ENCODE measurements around the gene SPINK13.
"Not testable (repeated sequence)": the region's sequence is repeated elsewhere in the genome, so short reads cannot be mapped to it uniquely, and the experiment has no call there.

Gene SPINK13, protein sequence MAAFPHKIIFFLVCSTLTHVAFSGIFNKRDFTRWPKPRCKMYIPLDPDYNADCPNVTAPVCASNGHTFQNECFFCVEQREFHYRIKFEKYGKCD

DNA sequence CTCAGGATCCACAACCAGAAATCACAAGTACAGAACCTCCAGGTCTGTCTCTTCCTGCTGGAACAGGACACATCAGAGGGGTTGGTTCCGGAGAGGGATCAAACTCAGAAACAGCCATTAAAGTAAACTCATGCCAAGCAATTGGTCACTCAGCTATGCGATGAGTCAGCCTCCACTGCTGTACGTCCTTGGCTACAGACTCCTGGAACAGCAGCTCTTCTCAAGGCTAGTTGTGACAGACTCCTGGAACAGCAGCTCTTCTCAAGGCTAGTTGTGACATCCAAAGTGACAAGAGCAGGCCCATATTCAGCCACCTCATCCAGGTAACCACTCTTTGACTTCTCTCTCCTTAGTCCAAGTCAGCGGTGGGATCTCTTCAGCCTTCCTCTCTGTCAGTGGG, at the start of gene SPINK13:
Gene SPINK13, plus strand, starts transcription at position 229 of the 400 bp plus-strand sequence. CDS start 1,279 bp downstream, outside the sequence.
- no peak for DNase-seq

DNA sequence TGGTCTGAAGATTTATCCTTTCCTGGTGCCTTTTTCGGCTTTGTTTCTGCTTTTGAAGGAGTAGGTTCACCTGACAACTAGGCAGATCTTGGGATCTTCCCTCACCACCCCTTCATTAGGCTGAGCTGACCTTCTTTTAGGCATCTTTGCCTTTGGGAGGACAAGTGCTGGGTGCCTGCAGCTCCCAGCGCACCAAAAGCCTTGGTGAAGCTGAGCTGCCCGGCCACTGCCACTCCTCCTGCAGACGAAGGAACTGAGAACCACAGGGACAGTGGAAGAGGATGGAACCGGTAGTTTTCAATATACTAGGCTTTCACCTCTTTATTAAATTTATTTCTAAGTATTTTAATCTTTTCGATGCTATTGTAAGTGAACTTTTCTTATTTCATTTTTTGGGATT, 47.1 kb upstream of the SPINK13 start:
- DNase-seq = no peak

DNA sequence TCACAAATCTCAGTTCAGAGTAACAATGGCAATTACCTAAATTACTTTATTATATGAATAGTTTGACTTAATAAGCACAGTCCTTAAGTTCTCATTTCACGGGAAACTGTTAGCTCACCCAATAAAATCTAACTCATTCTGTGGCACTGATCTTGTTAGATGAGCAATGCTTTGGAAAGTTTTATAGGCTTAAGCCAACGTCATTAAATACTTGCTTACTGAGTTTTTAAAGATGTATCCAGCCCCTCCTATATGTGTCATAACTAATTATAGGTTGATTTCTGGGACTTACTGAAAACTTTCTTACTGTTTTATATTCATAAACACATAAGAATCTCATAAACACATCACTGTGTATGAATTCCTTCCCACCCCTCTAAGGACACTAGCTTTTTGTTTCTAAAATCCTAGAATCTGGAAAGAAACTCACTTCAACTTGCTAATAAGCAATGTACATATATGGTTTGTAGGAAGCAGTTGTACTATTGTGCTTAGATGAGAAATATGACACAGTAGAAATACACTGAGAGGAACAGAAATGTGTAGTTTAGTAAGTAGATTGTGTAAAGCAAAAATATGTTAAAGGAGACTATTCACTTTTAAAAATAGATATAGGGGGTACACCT, 44.4 kb upstream of the SPINK13 start:
- no peak for DNase-seq

DNA sequence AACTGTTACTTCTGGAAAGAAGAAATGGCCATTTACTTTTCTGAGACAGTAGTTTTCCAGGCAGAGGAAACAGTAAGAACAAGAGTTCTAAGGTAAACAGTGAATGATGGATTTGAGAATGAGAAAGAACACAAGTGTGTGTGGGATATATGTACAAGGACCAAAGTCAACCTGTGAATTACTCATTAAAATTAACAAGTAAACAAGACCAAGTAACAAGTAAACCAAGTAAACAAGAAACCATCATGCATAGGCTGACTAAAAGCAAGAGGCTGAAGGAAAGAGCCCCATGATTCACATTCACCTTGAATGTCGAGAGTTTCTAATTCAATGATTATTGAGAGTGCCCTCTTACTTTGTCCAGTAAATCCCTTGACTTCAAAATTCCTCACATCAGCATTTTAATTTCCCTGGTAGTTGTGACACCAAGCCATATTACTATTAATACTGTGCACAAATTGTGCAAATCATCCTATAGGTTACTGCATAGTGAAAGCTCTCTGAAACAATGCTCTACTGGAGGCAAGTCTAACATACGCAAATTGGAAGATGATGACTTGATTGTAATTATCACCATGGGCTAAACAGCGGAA, 40.1 kb upstream of the SPINK13 start:
- no peak for DNase-seq

DNA sequence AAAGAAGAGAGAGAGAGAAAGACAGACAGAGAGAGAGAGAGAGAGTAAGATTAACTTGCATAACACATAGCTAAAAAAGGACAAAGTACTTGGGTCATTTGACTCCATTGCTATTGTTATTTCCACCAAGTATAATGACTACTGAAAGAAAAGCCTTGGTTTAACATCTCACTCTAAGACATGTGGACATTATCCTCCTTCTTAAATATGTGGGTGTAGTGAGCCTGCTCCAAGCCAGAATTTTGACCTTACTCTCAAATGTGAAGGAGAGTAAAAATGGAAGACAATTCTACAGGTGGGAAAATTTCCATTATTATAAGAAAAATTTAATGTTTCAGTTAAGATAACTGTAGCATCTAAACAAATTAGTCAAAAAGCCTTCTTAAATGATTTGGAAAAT, 38.8 kb upstream of the SPINK13 start:
- no peak for DNase-seq

DNA sequence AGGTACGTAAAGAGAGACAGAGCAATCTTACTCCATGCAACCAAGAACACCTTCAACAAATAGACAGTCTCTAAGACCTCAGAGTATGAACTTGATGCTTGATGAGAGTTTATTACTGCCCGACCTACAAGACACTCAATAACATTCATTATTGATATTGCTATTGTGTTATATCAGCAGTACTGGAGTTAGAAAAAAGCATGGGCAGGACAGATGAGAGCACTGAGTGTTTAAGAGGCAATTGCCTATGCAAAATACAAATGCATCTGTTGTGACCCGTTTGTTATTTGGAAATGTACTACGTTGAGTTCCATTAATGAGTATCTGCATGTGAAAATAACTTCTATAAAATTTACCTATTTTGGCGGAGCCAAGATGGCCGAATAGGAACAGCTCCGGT, 38.4 kb upstream of the SPINK13 start:
- DNase-seq = no peak

DNA sequence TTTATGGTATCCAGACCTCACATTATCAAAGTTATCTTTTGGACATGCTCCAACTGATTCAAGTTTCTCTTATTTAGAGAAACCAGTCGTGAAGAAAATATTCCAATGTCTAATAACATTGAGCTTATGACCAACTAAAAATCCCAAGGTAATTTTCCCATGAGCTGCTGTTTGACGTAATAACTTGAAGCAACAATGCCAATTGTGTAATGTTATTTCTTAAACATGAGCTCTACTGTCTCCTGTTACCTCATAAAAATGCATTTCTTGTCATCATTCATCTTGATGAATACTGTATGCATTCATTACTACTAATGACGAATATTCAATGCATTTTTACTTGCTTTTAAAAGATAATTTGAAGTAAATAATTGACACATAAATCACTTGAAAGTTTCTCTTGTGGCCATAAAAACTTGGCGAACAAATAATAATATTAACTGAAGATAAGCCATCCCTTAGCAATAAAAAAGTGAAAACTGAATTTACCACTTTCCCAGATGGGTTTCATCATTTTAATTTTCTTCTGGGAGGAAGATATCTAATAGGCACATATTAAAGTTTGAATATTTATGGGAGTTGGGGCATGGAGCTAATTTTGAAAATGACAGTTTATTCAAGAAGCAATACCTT, 30.7 kb upstream of the SPINK13 start:
- no peak for DNase-seq

DNA sequence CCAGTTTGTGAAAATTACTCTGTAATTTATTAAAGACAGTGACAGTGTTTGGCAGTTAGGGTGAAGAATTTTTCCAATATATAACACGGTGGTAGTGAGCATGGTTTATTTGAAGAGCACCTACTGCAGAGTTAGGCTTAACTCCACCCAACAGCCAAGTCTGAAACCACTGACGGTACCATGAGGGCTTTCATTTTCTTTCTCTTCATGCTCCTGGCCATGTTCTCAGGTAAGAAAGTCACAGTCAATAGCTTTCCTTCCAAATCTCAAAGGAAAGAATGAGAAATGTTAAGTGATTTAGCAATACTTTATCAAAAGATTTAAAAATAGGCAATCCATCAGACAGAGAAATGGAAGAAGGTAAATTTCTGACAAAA, 30.2 kb upstream of the SPINK13 start, which contains the start of gene MARCOL:
Gene MARCOL, plus strand, starts transcription at position 108 of the 377 bp plus-strand sequence. Its CDS starts 73 bp downstream, at position 181.
- DNase-seq = no peak

DNA sequence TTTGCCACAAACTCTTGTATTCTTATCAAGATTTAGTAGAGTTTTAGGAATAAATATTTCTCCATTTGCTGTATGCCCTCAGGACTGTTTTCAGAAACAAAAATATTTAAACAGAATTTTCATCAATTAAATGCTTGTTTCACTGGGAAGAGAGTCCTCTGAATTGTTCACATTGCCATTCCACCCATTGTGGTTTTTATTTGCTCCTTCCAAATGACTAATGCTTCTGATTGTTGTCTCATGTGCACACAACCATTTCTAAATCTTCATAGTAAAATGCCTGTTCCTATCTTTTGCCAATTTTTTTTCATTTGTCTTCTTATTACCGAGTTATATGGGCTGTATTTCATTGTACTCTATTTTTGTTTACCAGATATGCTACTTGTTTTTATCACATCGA, 19.7 kb upstream of the SPINK13 start:
- no peak for DNase-seq

DNA sequence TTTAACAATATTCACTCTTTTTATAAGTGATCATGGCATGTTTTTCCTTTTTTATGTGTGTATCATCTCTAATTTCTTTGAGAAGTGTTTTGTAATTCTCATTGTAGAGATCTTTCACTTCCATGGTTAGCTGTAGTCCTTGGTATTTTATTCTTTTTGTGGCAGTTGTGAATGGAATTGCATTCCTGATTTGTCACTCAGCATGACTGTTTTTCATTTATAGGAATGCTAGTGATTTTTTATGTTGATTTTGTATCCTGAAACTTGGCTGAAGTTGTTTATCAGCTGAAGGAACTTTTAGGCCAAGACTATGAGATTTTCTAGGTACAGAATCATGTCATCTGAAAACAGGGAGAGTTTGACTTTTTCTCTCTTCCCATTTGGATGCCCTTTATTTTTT, 13.1 kb upstream of the SPINK13 start:
- no peak for DNase-seq

DNA sequence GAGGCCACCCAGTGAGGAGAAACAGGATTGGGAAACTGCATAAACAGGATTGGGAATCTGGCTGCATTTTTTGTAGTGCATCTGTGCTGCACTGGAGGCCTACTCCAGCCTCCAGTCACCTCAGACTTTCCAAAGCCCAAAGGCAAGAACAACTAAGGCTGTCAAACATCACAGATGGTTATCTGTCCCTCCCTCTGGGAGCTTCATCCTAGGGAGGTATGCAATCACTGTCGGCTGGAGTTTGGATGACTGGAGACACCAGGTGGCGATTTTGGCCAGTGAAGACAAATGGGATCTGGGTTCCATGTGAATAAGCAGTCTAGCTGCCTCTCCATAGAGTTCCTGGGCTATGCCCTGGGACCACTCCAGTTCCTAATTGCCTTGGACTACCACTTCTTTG, 9.3 kb upstream of the SPINK13 start:
- no peak for DNase-seq

DNA sequence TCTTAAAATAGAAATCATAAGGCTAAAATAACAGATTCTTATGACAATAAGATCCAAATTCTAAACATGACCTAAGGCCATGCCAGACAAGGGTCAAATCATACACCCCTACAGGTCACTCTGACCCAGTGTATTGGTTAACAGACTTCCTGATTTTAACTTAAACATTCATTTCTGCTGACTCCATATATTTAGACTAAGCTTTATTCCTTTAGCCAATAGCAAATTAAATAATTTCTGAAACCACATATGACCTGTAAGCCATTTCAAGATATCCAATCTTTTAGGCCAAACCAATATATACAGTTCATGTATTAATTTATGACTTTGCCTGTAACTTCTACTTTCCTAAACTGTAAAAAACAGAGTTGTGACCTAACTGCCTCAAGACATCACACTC, 7.4 kb upstream of the SPINK13 start:
- DNase-seq = no peak

DNA sequence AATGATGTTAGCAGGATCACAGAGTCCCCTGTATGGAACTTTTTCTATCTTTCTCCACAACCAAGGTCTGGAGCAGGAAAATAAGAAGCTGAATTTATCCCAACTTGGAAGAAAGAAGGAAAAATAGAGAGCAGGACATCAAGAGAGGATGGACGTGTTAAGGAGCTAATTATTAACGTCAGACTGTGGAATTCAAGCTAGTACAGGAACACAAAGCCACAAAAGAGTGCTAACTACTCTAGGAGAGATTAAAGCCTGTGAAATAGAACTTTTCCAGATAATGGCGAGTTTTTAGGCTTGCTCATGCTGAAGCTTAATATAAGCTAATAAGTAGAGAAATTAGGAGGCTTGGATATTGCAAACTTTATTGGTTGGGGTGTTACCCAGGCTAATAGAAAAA, 632 bp upstream of the SPINK13 start:
- DNase-seq = no peak

DNA sequence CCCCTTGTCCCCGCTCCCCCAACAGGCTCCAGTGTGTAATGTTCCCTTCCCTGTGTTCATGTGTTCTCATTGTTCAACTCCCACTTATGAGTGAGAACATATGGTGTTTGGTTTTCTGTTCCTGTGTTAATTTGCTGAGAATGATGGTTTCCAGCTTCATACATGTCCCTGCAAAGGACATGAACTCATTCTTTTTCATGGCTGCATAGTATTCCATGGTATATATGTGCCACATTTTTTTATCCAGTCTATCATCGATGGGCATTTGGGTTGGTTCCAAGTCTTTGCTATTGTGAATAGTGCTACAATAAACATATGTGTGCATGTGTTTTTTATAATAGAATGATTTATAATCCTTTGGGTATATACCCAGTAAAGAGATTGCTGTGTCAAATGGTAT, 6.5 kb downstream of the SPINK13 start:
- not testable (repeated sequence) for DNase-seq

DNA sequence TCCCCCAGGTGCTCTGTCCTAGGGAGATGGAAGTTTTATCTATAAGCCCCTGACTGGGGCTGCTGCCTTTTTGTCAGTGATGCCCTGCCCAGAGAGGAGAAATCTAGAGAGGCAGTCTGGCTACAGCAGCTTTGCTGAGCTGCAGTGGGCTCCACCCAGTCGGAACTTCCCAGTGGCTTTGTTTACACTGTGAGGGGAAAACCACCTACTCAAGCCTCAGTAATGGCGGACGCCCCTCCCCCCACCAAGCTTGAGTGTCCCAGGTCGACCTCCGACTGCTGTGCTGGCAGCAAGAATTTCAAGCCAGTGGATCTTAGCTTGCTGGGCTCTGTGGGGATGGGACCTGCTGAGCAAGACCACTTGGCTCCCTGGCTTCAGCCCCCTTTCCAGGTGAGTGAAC, 12.3 kb downstream of the SPINK13 start:
- not testable (repeated sequence) for DNase-seq

DNA sequence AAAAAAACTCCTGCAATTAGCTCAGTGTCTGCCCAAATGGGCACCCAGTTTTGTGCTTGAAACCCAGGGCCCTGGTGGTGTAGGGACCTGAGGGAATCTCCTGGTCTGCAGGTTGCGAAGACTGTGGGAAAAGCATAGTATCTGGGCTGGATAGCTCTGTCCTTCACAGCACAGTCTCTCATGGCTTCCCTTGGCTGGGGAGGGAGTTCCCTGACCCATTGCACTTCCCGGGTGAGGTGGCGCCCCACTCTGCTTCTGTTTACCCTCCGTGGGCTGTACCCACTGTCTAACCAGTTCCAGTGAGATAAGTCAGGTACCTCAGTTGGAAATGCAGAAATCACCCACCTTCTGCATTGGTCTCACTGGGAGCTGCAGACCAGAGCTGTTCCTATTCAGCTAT, 12.7 kb downstream of the SPINK13 start:
- DNase-seq = not testable (repeated sequence)

DNA sequence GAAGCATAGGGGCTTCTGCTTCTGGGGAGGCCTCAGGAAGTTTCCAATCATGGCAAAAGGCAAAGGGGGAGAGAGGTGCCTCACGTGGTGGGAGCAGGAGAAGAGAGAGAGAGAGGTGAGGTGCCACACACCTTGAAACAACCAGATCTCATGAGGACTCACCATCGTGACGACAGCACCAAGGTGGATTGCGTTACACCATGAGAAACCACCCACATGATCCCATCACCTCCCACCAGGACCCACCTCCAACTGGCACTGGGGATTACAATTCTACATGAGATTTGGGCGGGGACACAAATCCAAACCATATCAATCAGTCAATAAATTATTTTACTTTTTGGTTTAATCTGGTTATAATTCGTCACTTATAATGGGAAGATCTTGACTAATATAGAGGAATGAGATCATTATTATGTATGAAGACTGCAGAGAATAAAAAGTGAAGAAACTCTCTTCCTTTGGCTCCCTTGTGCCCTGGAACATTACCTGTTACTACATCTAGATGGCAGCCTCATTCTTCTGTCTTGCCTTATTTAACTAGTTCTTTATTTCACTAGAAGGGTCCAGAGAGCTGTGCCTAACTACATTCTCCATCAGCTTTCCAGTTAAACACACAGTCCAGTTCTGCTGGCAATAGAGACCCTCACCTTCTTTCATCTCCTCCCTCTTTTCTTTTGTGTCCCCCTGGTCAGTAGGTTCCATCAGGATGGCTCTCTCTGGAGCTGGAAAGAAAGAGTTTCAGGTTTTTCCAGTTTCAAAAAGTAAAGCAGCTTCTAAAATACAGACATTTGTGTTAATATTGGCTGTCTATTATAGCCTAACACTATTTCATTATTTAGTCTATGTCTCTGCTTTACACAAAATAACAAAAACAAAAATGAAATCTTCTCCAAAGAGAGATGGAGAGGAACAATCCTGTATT, 21.9 kb downstream of the SPINK13 start:
- DNase-seq = no peak

DNA sequence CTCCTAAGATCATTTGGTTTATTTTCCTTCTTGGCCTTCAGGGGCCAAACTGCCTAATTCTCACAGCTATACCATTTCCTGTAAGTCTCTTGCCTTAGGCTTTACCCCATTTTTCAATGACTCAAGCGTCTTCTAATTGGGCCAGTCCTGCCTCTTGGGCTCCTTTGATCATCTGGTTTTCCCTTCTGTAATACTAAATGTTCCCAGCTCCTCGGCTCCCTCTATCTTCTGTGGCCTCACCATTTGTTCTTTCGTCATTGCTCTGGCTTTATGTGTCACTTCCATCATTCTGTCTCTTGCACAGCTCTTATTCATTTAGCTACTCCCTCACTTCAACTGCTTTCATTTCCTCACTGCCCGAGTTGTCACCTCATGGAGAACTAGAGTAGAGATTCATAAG, 29.1 kb downstream of the SPINK13 start:
- no peak for DNase-seq

DNA sequence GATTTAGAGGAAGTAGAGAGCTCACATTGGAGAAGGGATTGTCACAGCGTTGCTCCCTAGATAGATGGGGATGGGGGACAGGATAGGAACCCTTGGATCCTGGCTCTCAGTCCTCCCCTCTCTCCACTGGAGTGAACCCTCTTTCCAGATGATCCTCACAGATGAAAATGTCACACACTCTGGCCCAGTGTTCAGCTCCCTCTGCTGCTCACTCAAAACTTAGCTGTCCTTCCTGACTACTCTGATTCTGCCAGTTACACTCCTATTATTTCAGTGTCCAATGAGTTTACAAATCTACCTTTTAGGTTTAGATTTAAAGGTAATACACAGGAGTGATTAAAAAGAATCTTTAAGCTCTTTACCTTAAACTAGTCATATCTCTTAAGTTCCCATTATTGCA, 37.9 kb downstream of the SPINK13 start:
- no peak for DNase-seq

DNA sequence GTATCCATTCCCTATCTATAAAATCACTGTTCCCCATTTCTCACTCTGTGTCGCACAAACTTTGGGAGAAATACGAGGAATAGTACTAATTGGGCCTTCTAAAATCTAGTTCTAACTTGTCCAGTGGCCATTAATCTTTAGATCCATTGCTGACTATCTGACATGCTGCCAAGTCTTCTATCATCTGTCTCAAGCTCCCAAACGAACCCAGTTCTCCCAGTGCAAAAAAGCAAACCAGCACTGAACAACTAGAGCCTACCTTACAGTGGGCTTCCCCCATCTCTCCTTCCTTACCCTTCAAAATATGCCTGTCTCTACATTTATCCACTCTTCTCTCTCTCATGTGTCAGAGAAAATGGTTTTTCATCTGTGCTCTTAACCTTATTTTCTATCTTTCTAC, 40.4 kb downstream of the SPINK13 start:
- no peak for DNase-seq

DNA sequence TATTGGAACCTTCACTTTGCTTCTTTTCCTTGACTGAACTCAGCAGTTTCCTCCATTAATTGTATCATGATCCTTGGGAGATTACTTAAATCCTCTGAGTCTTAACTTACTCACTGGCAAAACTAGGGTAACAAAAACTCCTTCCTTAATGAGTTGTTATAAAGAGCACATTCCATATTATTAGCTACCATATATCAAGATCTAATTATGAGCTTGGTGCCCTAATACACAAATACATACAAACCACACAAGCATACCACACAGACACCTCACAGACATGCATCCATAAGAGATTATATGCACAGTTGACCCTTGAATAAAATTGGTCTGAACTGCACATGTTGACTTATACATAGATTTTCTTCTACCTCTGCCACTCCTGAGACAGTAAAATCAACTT, 41.2 kb downstream of the SPINK13 start:
- no peak for DNase-seq

DNA sequence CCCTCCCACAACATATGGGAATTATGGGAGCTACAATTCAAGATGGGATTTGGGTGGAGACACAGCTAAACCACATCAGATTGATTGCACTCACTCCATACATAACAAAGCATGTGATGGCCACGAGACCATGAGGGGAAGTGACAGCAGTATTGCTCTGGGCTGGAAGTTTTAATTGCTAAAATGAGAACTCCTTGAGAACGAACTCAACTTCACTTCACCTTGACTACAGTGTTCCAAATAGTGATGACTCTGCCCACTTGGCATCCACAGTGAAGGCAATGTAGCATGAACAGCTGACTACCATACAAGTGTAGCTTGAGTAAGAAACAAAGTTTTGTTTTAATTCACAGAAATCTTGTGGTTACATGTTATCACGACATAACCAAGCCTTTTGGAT, 42.9 kb downstream of the SPINK13 start:
- no peak for DNase-seq

DNA sequence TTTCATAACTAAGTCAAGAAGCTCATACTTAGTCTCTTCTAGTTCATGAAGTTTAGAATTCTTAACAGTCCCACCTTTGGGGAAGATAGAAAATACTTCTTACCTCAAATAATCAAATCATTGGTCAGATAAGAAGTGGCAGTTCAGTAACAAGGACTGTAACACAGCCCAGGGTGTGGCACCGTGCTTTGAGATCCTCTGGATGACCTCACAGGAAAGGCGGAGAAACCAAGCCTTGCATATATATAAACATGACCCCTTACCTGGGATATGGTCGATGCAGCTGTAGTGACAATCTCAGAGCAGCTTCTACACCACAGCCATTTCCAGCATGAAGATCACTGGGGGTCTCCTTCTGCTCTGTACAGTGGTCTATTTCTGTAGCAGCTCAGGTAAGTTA, 43.6 kb downstream of the SPINK13 start, which contains the start of gene SPINK7:
Gene SPINK7, plus strand, starts transcription at position 271 of the 400 bp plus-strand sequence. Its CDS starts 61 bp downstream, at position 332.
- DNase-seq = no peak

Data from NCI-H1417 treated with DMSO at 0.1 percent for 48 hours (cell line).